Ishikawa (cell line): ENCODE measurements around the gene MGAT1.

Source experiments
- CEBPB ChIP-seq: IDR thresholded peaks from 2 replicates; pipeline ENCODE4 v1.6.1; 2012
- CREB1 ChIP-seq: IDR thresholded peaks from 2 replicates; pipeline ENCODE4 v1.6.1; 2012; ENCODE audit warnings: low read depth
- EGR1 ChIP-seq: IDR thresholded peaks from 2 replicates; pipeline ENCODE4 v1.6.1; 2012
- EP300 ChIP-seq: IDR thresholded peaks from 2 replicates; pipeline ENCODE4 v1.6.1; 2012; ENCODE audit warnings: borderline replicate concordance
- FOXM1 ChIP-seq: IDR thresholded peaks from 2 replicates; pipeline ENCODE4 v1.6.1; 2012; ENCODE audit warnings: low read depth, borderline replicate concordance
- NFIC ChIP-seq: IDR thresholded peaks from 2 replicates; pipeline ENCODE4 v1.6.1; 2012
- RAD21 ChIP-seq: IDR thresholded peaks from 2 replicates; pipeline ENCODE4 v1.6.1; 2012; ENCODE audit warnings: low read depth
- TAF1 ChIP-seq: IDR thresholded peaks from 2 replicates; pipeline ENCODE4 v1.6.1; 2012; ENCODE audit warnings: low read depth, mild to moderate bottlenecking
- TCF12 ChIP-seq: IDR thresholded peaks from 2 replicates; pipeline ENCODE4 v1.6.1; 2012; ENCODE audit warnings: low read depth
- TEAD4 ChIP-seq: IDR thresholded peaks from 2 replicates; pipeline ENCODE4 v1.6.1; 2012
- YY1 ChIP-seq: IDR thresholded peaks from 2 replicates; pipeline ENCODE4 v1.6.1; 2012; ENCODE audit warnings: low read depth
- ZBTB7A ChIP-seq: IDR thresholded peaks from 2 replicates; pipeline ENCODE4 v1.6.1; 2012; ENCODE audit warnings: low read depth
- TF ChIP-seq, protein P1 (sequence below): IDR thresholded peaks from 2 replicates; pipeline ENCODE4 v1.6.1; 2012
- TF ChIP-seq, protein P2 (sequence below): IDR thresholded peaks from 2 replicates; pipeline ENCODE4 v1.6.1; 2012
- TF ChIP-seq, protein P3 (sequence below): IDR thresholded peaks from 2 replicates; pipeline ENCODE4 v1.6.1; 2012; ENCODE audit warnings: low read depth, mild to moderate bottlenecking

MGAT1 gene

DNA sequence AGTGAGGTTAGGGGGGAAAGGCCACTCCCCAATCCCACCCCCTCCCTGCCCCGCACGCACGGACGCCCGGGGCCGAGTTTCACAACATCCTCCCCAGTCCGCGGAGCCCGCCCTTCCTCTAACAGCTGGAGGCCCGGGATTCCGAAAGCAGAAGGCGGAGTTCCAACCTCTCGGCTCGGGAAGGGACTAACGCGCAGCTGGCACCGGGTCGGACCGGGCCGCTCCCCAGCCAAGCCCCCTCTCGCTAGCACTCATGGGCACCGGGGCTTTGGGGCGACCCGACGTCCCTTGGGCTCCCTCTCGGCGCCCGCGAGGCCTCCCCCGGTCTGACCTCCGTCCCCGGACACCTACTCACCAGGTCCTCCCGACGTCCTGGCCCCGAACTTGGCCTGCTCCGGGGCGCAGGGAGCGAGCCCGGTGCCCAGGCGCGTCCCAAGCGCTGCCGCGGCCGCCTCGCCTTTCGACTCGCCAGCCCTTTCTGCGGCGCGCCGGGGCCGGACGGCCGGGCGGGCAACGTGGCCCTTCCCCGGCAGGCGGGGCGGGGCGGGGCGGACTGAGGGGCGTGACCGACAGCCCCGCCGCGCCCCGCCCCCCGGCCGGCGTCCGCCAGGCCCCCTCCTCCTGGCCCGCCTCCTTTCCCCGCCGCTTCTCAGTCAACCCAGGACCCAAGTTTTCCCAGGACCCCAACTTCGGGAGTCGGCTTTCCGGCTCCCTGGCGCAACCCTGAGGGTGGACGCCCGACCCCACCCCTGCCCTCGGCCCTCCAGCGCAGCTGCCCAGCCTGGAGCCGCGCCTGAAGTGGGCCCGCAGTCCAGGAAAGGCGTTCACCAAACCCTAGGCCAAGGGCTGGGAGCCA is at the start of gene MGAT1:
MGAT1 (minus strand) TSS at position 482 of the 856 bp plus-strand sequence. CDS start 9,835 bp downstream, outside the sequence.
- TF ChIP-seq, protein P1, sequence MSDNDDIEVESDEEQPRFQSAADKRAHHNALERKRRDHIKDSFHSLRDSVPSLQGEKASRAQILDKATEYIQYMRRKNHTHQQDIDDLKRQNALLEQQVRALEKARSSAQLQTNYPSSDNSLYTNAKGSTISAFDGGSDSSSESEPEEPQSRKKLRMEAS = 0 out of 2 replicates have a peak, but pooled peaks have one; percentile 45
- TF ChIP-seq TAF1 = peak; percentile 71; the same call in 1 of the 2 replicates
- TF ChIP-seq CEBPB = peak; percentile 89
- peak; percentile 22; the same call in 1 of the 2 replicates for TF ChIP-seq TEAD4
- TF ChIP-seq TCF12 = peak; percentile 47
- no peak for TF ChIP-seq CREB1

DNA sequence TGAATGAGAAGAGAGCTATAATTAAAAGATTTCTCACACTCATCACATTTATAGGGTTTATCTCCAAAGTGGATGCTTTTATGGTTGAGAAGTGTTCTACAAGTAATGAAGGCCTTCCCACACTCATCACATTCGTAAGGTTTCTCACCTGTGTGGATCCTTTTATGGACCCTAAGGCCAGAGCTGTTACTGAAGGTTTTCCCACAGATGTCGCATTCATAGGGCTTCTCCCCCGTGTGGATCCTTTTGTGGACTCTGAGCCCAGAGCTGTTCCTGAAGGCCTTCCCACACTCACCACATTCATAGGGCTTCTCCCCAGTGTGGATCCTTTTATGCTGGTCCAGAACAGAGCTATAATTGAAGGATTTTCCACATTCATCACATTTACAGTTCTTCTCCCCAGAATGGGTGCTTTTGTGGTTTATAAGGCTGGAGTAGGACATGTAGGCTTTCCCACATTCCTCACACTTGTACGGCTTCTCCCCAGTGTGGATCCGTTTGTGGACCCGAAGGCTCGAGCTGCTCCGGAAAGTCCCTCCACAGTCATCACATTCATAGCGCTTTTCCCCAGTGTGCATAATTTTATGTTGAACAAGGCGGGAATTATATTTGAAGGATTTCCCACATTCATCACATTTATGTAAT is 48.0 kb upstream of the MGAT1 start:
- no peak for TF ChIP-seq TCF12
- no peak for TF ChIP-seq EP300
- no peak for TF ChIP-seq CEBPB
- TF ChIP-seq YY1 = no peak
- TF ChIP-seq, protein P2, sequence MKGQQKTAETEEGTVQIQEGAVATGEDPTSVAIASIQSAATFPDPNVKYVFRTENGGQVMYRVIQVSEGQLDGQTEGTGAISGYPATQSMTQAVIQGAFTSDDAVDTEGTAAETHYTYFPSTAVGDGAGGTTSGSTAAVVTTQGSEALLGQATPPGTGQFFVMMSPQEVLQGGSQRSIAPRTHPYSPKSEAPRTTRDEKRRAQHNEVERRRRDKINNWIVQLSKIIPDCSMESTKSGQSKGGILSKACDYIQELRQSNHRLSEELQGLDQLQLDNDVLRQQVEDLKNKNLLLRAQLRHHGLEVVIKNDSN = no peak
- TF ChIP-seq TAF1 = no peak
- TF ChIP-seq RAD21 = no peak
- TF ChIP-seq, protein P1 = no peak
- TF ChIP-seq FOXM1 = no peak
- TF ChIP-seq CREB1 = no peak
- TF ChIP-seq, protein P3, sequence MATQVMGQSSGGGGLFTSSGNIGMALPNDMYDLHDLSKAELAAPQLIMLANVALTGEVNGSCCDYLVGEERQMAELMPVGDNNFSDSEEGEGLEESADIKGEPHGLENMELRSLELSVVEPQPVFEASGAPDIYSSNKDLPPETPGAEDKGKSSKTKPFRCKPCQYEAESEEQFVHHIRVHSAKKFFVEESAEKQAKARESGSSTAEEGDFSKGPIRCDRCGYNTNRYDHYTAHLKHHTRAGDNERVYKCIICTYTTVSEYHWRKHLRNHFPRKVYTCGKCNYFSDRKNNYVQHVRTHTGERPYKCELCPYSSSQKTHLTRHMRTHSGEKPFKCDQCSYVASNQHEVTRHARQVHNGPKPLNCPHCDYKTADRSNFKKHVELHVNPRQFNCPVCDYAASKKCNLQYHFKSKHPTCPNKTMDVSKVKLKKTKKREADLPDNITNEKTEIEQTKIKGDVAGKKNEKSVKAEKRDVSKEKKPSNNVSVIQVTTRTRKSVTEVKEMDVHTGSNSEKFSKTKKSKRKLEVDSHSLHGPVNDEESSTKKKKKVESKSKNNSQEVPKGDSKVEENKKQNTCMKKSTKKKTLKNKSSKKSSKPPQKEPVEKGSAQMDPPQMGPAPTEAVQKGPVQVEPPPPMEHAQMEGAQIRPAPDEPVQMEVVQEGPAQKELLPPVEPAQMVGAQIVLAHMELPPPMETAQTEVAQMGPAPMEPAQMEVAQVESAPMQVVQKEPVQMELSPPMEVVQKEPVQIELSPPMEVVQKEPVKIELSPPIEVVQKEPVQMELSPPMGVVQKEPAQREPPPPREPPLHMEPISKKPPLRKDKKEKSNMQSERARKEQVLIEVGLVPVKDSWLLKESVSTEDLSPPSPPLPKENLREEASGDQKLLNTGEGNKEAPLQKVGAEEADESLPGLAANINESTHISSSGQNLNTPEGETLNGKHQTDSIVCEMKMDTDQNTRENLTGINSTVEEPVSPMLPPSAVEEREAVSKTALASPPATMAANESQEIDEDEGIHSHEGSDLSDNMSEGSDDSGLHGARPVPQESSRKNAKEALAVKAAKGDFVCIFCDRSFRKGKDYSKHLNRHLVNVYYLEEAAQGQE = no peak
- no peak for TF ChIP-seq NFIC

DNA sequence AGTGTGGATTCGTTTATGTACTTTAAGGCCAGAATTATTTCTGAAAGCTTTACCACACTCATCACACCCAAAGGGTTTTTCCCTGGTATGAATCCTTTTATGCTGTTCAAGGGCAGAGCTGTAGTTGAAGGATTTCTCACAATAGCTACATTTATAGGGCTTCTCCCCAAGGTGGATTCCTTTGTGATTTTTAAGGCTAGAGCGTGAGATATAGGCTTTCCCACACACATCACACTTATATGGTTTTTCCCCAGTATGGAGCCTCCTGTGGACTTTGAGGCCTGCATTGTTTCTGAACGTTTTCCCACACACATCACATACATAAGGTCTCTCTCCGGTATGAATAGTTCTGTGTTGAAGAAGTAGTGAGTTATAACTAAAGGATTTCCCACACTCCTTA is 47.2 kb upstream of the MGAT1 start:
- TF ChIP-seq YY1 (no peak), ZBTB7A (no peak), RAD21 (no peak), TEAD4 (no peak), NFIC (no peak), TCF12 (no peak), EGR1 (no peak), EP300 (no peak), TAF1 (no peak), FOXM1 (no peak), CEBPB (no peak), CREB1 (no peak)
- TF ChIP-seq, protein P2 = no peak
- TF ChIP-seq, protein P1 = no peak
- TF ChIP-seq, protein P3 = no peak

DNA sequence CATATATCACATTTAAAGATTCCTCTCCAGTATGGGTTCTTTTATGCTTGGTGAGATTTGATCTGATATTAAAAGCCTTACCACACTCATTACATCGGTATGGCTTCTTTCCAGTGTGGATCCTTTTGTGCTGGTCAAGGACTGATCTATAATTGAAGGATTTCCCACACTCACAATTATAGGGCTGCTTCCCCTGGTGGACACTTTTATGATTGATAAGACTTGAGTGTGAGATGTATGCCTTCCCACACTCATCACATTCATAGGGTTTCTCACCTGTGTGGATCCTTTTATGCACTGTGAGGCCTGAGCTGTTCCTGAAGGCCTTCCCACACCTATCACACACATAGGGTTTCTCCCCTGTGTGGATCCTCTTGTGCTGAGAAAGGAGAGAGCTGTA is 46.3 kb upstream of the MGAT1 start:
- TF ChIP-seq, protein P3 = no peak
- TF ChIP-seq FOXM1 (no peak), ZBTB7A (no peak), CREB1 (no peak), TAF1 (no peak), TCF12 (no peak), EGR1 (no peak), YY1 (no peak), EP300 (no peak), TEAD4 (no peak), NFIC (no peak), RAD21 (no peak)
- TF ChIP-seq, protein P2 = no peak
